NCI-H69 (cell line): ENCODE measurements around the gene APRT.
"Not testable (repeated sequence)": the region's sequence is repeated elsewhere in the genome, so short reads cannot be mapped to it uniquely, and the experiment has no call there.

Experiments used
- DNase-seq: peaks from one replicate; lab custom pipeline; 2025; lab: John Stamatoyannopoulos, UW

The APRT gene

GRCh38 chr16:88788749-88789148 is 23.0 kb downstream of the APRT start:
- not testable (repeated sequence) for DNase-seq

- no peak for DNase-seq
Observed at GRCh38 chr16:88787579-88788314, 24.0 kb downstream of the APRT start.

DNA sequence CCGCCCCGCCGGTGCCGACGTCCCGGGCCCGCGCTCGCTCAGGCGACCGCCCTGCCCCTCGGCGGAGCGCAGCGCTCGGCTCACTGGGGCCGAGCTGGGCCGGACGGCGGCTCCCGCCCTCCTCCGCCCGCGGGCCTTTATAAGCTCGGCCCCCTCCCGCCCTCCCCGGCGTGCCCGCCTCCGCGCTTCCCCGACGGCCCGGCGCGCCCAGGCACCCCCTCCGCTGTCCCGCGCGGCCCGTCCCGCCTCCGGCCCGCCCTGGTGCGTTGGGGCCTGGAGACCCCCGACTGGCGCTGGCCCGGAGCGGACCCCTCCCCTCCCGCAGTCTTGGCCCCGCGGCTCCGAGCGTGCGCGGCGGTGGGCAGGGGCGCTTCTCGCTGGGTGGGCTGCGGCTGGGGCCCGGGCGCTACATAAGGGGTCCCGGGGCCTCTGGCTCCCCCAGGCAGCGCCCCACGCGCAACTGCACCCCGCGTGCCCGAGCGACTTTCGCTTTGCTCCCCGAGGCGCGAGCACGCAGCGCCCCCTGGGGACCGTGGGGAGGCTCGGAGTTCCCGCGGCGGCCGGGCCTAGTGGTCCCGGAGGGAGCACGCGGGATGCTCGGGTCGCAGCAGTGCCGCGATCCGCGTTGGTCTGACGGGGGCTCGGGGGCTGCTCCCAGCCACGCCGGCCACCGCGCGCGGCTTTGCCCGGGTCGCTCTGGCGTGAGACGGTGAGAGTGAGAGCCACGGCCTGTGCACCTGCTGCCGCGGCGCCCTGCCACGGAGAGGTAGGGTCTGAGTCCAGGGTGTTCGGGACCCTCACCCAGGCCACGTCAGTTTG is 26.4 kb downstream of the APRT start, which contains the start of gene PIEZO1:
TSS of gene PIEZO1 (minus strand) at position 115 of the 819 bp plus-strand sequence. CDS start 256 bp downstream, outside the sequence.
- DNase-seq: peak; percentile 41

- DNase-seq: no peak
Observed at GRCh38 chr16:88784856-88785105, 26.9 kb downstream of the APRT start.

DNA sequence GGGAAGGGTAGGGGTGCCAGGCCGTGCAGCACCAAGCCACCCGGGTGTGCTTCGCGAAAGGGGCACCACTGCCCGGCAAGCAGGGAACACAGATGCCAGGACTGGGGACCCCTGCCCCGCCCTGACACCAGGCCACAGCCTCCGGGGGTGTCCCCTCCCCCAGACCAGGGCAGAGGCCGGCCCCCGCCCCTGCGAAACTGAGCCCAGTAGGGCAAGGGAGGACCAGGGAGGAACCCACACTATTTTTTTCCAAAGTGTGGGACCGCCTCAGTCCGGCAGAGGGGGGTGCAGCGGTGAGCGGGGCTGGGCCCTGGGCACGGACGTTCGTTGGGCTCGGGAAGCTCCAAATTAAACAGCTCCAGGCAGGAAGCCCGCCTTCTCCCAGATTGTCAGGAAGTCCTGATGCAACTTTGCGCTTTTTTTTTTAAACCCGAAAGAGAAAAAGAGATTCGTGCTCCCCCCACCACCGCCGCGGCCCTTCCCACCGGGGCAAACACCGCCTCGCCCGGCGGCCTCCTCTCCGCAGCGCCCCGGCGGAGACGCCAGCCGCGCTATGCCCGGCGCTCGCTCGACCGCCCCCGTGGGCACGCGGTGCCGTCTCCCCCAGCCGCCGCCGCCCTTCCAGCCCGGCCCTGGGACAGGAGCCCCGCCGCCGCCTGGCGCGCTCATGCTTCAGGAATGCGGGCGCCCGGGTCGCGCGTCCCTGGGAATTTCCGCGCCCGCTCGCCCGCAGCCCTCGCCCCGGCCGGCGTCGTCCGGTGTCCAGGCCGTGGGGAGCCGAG is 27.5 kb downstream of the APRT start:
- DNase-seq: peak; percentile 27

DNA sequence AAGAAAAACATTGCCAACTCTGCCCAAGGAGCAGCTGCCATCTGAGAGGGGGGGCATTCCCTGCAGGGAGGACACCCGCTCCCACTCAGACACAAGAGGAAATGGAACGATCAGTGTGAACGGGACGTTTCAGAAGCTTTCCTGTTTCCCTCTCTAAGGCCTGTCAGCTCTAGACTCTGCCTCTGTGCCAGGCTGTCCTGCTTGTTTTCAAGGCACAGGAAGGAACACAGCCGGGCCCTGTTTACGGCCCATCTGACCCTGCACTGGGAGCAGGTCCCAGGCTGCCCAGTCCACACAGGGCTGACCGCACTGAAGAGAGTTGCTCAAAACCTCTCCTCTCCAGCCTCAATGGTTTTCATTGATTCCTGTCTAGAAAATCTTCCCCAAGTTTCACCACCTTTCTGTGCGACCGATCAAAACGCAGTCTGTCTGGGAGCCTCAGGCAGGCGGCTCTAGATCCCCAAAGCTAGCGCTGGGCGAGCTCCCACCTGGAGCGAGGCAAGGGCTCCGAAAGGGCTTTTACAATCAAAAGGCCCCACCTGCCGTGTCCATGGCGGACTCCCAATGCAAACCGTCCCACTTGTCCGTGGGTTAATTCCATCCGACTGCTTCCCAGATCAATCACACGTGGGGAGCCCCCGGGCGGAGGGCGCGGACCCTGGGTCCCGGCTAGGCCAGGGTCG is 28.2 kb downstream of the APRT start:
- DNase-seq: no peak

DNA sequence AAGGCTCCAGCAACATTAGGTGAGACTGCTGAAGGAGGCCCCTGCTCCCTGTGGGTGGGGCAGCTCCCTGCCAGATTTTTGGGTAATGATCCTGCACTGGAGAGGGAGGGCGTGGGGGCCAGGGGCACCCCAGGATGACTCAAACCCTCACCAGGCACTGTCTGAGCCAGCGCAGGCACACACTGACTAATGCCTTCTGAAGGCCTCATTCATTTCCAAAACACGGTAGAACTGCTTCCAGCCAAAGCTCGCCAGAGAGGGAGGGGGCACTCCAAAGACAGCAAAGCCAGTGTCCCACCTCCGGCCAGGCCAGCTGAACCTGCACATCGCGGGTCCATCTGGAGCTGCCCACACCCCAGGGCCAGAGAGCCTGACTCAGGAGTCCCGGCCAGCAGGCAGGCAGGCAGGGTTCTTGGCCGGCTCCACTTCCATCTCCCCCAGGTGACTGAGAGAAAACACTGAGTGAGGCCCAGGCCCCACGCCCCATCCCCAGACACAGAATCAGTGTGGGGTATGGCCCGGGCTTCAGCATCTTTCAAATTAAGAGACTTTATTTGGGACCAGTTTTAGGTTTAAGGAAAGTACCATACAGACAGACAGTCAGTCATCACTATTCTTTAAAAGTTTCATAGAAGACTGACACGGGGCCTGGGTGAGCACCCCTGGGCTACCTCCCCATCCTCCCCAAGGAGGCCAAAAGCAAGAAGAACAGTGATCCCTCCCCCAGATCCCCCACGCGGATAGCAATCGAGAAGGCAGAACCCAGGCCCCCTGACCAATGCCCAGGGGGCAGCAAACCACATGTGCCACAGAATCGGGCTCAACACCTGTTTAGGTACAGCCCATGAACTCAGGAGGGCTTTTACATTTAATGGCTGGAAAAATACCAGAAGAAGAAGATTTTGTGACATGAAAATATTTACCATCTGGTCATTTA is 29.0 kb downstream of the APRT start:
- DNase-seq: no peak

- DNase-seq: no peak
Observed at GRCh38 chr16:88781140-88782077, 30.3 kb downstream of the APRT start.

- no peak for DNase-seq
Observed at GRCh38 chr16:88780142-88781062, 31.3 kb downstream of the APRT start.

GRCh38 chr16:88779406-88780141 is 32.2 kb downstream of the APRT start:
- no peak for DNase-seq

GRCh38 chr16:88778541-88779065 is 33.1 kb downstream of the APRT start:
- DNase-seq: no peak

GRCh38 chr16:88778271-88778525 is 33.5 kb downstream of the APRT start:
- DNase-seq: no peak

GRCh38 chr16:88777471-88778270 is 34.1 kb downstream of the APRT start:
- peak; percentile 65 for DNase-seq

DNA sequence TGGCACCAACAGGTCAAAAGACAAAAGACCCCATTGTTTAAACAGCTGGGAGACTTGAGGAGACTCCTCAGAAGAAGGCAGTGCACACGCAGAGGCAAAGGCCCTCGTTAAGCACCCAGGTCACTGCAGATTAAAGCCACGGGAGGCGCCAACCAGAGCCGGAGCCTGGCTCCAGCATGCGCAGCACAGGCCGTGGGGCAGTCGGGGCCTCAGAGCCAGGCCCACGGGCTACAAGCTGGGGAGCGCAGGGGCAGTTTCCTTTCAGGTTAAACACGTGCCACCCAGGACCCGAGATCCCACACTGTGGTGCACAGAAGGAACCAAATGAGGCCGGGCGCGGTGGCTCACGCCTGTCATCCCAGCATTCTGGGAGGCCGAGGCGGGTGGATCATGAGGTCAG is 35.9 kb downstream of the APRT start:
- no peak for DNase-seq

DNA sequence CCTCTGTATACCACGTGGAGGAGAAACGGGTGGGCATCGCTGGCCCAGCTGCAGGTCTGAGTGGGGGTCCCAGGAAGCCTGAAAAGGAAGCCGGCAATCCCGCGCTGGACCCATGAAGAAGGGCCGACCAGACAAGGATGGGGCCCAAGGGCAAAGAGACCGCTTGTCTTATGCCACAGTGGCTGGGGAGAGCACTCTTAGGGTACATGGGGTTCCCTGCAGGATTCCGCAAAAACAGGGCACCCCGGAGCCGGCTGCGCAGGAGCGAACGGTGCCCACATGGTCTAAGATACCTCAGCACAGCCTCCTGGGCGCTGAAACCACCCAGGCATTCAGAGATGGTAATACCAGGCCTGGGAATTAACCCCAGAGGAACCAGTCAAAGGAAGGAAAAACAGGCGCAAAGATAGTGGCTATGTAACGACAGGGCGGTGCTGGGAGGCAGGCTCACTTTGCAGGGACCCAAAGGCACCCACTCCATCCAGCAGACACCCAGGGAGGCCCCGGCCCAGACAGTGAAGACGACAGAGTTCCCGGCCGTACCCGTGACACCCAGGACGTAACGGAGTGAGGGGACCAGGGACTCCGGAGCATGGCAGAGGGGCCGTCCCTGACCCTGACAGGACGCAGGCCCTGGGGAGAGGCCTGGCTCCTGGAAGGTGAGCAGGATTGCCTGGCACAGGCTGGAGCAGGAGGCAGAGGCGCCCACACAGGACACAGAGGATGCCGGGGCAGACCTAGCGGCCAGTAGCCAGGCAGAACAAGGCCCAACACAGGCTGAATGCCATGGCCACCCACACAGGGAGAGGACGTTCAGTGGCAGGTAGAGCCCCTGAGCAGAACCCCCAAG is 37.0 kb downstream of the APRT start:
- DNase-seq: no peak

GRCh38 chr16:88773812-88774291 is 37.9 kb downstream of the APRT start:
- DNase-seq: peak; percentile 29
